Measurements from ENCODE around the gene NUCB1. TPM values are rescaled to one million over a fixed set of nuclear protein-coding genes. Genes with fewer than 3 reads are reported as not detected.

NUCB1 gene
- total RNA-seq, 2 donors from 2014 or later: 129 to 170 TPM

- ATAC-seq (no peak), DNase-seq (no peak)
- no peaks in the 10 kb centered on the region for H3K9me3 ChIP-seq
- 83 to 85% methylated on average over 2 of the region's 2 CpGs for WGBS, 2 donors
- H3K4me3 ChIP-seq: no peak overlapping the region
- H3K27ac ChIP-seq: no peak overlapping the region
- intact Hi-C loops (cut with DNase I): no loop called here
- H3K4me1 ChIP-seq: no peaks in the 10 kb centered on the region
- H3K27me3 ChIP-seq: no peaks in the 10 kb centered on the region
- TF ChIP-seq POLR2A (IDR thresholded peaks at IDR 0.05) (no peak), CTCF (IDR thresholded peaks at IDR 0.05) (no peak)
- no peaks in the 10 kb centered on the region for H3K36me3 ChIP-seq (replicated peaks in 1 of 2; ENCODE audit: insufficient read depth in 1 of 2, low read depth in 2 of 2)
Observed at GRCh38 chr19:48945817-48946216, 45.7 kb downstream of the NUCB1 start.

GRCh38 chr19:48946463-48947257, 46.5 kb downstream of the NUCB1 start:
- 83% methylated on average over 6 of the region's 9 CpGs; no CpG with 5 or more reads in 1 of the 2 donors for WGBS, 2 donors
- no peaks in the 10 kb centered on the region for H3K4me1 ChIP-seq
- no peaks in the 10 kb centered on the region for H3K36me3 ChIP-seq (replicated peaks in 1 of 2; ENCODE audit: insufficient read depth in 1 of 2, low read depth in 2 of 2)
- intact Hi-C loops (cut with DNase I): no loop called here
- ATAC-seq (no peak), DNase-seq (no peak)
- no peak for TF ChIP-seq POLR2A (IDR thresholded peaks at IDR 0.05)
- TF ChIP-seq CTCF (IDR thresholded peaks at IDR 0.05): no peak
- H3K9me3 ChIP-seq: no peaks in the 10 kb centered on the region
- no peak overlapping the region for H3K27ac ChIP-seq
- no peaks in the 10 kb centered on the region for H3K27me3 ChIP-seq
- no peak overlapping the region for H3K4me3 ChIP-seq

- WGBS, 2 donors: 94 to 100% methylated on average over 3 of the region's 3 CpGs
- intact Hi-C loops (cut with DNase I): no loop called here
- H3K4me3 ChIP-seq: no peak overlapping the region
- no peaks in the 10 kb centered on the region for H3K4me1 ChIP-seq
- H3K36me3 ChIP-seq (replicated peaks in 1 of 2; ENCODE audit: insufficient read depth in 1 of 2, low read depth in 2 of 2): no peaks in the 10 kb centered on the region
- no peak overlapping the region for H3K27ac ChIP-seq
- no peaks in the 10 kb centered on the region for H3K9me3 ChIP-seq
- ATAC-seq (no peak), DNase-seq (no peak)
- H3K27me3 ChIP-seq: no peaks in the 10 kb centered on the region
- no peak for TF ChIP-seq POLR2A (IDR thresholded peaks at IDR 0.05)
- no peak for TF ChIP-seq CTCF (IDR thresholded peaks at IDR 0.05)
Observed at GRCh38 chr19:48947258-48947542, 47.1 kb downstream of the NUCB1 start.

GRCh38 chr19:48950159-48950558, 50.0 kb downstream of the NUCB1 start:
- H3K4me3 ChIP-seq: no peak overlapping the region
- no peaks in the 10 kb centered on the region for H3K36me3 ChIP-seq (replicated peaks in 1 of 2; ENCODE audit: insufficient read depth in 1 of 2, low read depth in 2 of 2)
- DNase-seq (no peak), ATAC-seq (no peak)
- intact Hi-C loops (cut with DNase I): no loop called here
- peaks cover 6% of the 10 kb centered on the region for H3K4me1 ChIP-seq
- no peaks in the 10 kb centered on the region for H3K9me3 ChIP-seq
- H3K27ac ChIP-seq: no peak overlapping the region
- WGBS, 2 donors: 77 to 82% methylated on average over 3 of the region's 3 CpGs
- no peaks in the 10 kb centered on the region for H3K27me3 ChIP-seq
- TF ChIP-seq POLR2A (IDR thresholded peaks at IDR 0.05) (no peak), CTCF (IDR thresholded peaks at IDR 0.05) (no peak)

All from body of pancreas (tissue), 4 donors.